HG02763 (cell line): ENCODE measurements around the gene TLL2.

Experiments
- ATAC-seq: cut with Tn5 transposase; IDR thresholded peaks from one replicate; pipeline ENCODE4 v1.9.1; 2021; ENCODE audit warnings: mild to moderate bottlenecking, moderate library complexity; ENCODE audit not compliant: unreplicated experiment

The TLL2 gene

GRCh38 chr10:96468845-96469244, 44.9 kb downstream of the TLL2 start:
- no peak for ATAC-seq

DNA sequence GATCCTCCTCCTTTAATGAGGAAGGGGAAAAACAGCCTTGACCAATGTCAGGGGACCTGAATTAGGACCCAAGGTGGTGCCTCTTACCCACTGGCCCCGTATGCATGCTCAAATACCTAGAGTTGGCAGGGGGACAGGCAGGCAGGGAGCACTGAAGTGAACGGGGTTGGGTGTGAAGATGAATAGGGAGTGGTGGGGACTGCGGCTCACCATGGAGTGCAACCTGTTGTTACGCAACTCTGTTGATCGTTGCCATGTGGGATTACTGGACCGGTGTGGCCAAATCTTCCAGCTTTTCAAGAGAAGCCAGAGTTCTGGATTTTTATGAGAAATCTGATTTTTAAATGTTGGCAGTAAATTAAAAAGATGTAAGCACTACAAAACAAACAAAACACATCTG, 48.1 kb downstream of the TLL2 start:
- no peak for ATAC-seq

DNA sequence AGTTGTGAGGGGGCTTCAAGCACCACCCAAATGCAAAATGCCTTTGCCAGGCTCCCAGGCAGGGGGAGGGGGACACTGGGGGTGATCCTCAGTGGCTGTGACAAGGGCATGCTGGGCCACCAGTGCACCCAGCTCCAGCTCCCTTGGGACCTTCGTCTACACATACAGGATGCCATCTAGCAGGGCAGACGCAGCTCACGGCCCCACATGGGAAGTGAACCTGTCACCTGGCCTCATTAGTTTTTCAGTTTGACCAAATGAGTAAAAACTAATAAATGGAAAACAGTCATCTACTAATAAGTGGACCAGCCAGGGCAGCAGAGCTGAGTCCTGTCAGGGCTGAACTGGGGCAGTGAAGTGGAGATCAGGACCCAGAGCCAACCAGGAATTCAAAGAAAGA, 50.2 kb downstream of the TLL2 start:
- ATAC-seq = no peak

GRCh38 chr10:96462606-96463151, 51.0 kb downstream of the TLL2 start:
- ATAC-seq = no peak

DNA sequence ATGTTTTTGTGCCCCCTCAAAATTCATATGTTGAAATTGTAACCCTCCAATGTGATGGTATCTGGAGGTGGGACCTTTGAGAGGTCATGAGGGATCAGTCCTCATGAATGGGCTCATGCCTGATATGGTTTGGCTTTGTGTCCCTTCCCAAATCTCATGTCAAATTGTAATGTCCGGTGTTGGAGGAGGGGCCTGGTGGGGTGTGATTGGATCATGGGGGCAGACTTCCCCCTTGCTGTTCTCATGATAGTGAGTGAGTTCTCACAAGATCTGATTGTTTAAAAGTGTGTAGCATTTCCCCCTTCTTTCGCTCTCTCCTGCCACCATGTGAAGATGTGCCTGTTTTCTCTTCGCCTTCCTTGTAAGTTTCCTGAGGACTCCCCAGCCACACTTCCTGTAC, 53.4 kb downstream of the TLL2 start:
- no peak for ATAC-seq

DNA sequence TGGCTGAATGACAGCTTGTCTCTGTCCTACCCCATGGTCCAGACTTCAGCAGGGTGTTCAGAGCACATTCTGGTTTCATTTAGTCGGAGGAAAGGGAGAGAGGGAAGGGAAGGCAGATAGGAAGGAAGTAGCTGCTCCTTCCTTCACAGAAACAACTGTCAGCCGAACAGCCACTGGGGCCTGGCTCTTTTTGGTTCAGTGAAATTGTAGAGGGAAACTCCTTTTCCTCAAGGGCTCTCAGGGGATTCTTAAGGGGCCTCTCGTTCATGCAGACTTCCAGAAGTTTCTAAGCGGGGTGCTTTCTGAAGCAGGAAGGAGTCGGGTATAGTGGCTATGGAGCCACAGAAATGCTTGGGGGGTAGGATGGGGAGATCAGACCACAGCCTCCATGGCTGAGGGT, 56.4 kb downstream of the TLL2 start:
- ATAC-seq = no peak

- ATAC-seq = no peak
Observed at GRCh38 chr10:96456296-96456840, 57.4 kb downstream of the TLL2 start.

DNA sequence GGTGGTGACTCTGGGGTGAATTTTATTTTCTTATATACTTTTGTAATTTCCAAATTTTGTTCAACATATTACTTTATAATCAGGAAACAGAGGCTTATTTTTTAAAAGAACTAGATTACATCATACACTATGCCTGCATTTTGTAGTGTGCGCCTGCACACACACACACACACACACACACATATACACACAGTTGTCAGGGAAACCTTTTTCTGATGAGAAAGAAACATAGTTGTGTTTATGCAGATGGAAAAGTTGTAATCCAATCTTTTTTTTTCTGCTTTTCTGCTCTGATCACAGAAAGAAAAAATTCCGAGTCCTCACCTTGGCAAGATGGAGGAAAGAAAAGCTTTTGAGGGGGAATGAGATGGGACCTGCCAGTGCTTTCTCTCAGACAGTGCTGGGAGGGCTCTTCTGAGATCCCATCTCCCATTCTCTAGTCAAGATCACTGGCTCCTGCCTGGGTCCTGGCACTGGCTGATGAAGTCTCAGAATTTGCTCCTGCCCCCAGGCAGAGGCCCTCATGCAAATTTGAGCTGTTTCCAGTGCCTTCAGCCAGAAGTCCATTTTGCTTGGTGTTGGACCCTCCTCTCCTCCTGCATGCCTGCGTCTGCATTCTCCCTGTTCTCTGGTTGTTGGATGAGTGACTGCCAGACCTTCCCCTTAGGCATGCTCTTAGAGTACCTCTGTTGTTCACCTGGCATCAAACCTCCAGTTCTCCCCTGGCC, 59.7 kb downstream of the TLL2 start:
- ATAC-seq = no peak

DNA sequence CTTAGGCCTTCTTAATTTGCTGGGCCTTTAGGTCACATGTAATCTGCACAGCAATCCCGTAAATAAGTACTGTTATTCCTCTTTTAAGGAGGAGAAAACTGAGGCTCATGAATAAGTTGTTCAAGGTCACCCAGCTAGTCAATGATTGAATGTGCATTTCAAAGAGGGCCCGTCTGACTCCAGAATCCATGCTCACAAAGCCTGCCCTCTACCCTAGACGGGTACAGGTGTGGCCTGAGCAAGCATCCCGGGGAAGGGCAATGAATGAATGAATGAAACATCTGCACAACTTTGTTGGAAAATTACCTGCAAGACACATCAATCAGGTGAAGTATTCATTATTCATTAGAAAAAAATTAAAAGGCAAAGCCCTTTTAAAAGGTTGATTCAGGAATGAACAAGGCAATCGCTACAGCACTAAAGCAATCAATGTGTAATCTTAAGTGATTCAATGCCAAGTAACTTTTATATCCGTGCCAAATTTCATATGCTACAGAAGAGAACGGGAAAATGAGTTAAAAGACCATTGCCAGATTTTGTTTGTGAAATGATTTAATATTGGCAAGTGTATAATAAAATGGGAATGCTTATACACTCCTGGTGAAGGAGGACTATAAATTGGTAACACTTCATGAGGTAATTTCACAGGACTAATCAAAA, 61.1 kb downstream of the TLL2 start:
- ATAC-seq = no peak

GRCh38 chr10:96450529-96451207, 63.1 kb downstream of the TLL2 start:
- ATAC-seq = no peak

DNA sequence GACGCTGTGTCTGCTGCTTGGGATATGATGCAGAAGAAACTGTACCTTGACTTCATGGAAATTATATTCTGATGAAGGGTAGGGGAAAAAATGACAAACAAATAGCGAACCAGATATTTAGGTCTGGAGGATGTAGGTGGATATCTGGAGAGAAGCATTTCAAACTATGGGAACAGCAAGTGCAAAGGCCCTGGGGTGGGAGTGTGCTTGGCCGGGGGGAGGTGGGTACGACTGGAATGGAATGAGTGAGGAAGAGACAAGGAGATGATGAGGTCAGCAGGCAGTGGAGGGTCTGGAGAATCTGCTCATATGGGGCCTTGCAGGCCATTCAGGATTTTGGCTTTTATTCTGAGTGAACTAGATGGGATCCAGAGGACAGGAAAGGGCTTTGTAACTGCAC, 65.2 kb downstream of the TLL2 start:
- no peak for ATAC-seq

GRCh38 chr10:96448021-96448457, 65.7 kb downstream of the TLL2 start:
- no peak for ATAC-seq

- ATAC-seq = no peak
Observed at GRCh38 chr10:96446966-96447596, 66.6 kb downstream of the TLL2 start.

GRCh38 chr10:96441987-96442643, 71.6 kb downstream of the TLL2 start:
- no peak for ATAC-seq

GRCh38 chr10:96441322-96441885, 72.3 kb downstream of the TLL2 start:
- no peak for ATAC-seq

GRCh38 chr10:96440361-96441292, 73.1 kb downstream of the TLL2 start:
- no peak for ATAC-seq

DNA sequence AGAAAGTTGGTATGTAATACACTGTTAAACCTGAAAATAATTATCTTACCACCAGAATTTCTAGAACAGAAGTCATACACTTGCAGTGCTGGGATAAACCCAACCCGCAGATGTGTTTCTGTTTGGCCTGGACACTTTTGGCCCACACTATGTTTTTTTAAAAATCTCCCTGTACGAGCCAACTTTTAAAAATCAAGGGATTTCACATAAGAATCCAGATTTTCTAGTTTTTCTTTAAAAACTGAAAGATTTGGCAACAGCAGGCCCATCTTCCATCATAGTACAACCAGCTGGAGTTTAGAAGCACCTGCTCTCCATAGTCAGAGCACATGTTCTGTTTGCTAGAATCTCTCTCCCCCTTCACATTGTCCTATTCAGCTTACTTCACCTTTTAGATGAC, 74.0 kb downstream of the TLL2 start:
- no peak for ATAC-seq

GRCh38 chr10:96436035-96436434, 77.7 kb downstream of the TLL2 start:
- ATAC-seq = no peak
